Panc1 (cell line): ENCODE measurements around the gene KCNN3. TPM values are rescaled to one million over a fixed set of nuclear protein-coding genes. Genes with fewer than 3 reads are reported as not detected.

Experiments
- ATAC-seq: fragments of 200-7000 bp; cut with Tn5 transposase; 2 replicates; pipeline ENCODE4 v1.9.1; 2020; ENCODE audit warnings: mild to moderate bottlenecking, moderate library complexity
- BruUV-seq: library from RNA; stranded (reverse); fragments of 400-500 nt; replicated peaks from 2 replicates; lab custom pipeline; 2021; lab: Mats Ljungman, UMichigan
- CTCF ChIA-PET: fragments of 300-600 bp; sonication (Branson Sonifier 250); formaldehyde crosslinking; loops from one replicate; lab custom pipeline; 2022; ENCODE audit warnings: antibody characterized with exemption; lab: Charles Lee
- POLR2A ChIA-PET: fragments of 300-600 bp; sonication (Branson Sonifier 250); formaldehyde crosslinking; loops from one replicate; lab custom pipeline; 2022; ENCODE audit warnings: antibody characterized with exemption; lab: Charles Lee
- DNase-seq: peaks from one replicate; pipeline ENCODE4 v3.0.0-alpha.2; 2010; ENCODE audit warnings: low read depth, low spot score
- H3K27ac ChIP-seq: 2 replicates; pipeline ENCODE4 v1.5.1; 2011; ENCODE audit warnings: mild to moderate bottlenecking, low read length, inconsistent platforms
- H3K27me3 ChIP-seq: fragments of 200-500 bp; sonication (Bioruptor generic); 2 replicates; pipeline ENCODE4 v1.6.0; 2014; ENCODE audit warnings: low read length, inconsistent platforms; ENCODE audit not compliant: control insufficient read depth, insufficient read depth
- H3K36me3 ChIP-seq: fragments of 200-500 bp; sonication (Bioruptor generic); 2 replicates; pipeline ENCODE4 v1.5.1; 2014; ENCODE audit warnings: inconsistent platforms, mild to moderate bottlenecking, low read length, moderate library complexity; ENCODE audit not compliant: control insufficient read depth, insufficient read depth
- H3K4me1 ChIP-seq: 2 replicates; pipeline ENCODE4 v1.5.1; 2011; ENCODE audit warnings: inconsistent platforms, mild to moderate bottlenecking, low read length, moderate library complexity; ENCODE audit not compliant: control insufficient read depth, insufficient read depth
- H3K4me3 ChIP-seq, 2 experiments: 2 replicates each; pipeline ENCODE4 v1.5.1; 2011 to 2012; ENCODE audit warnings: low read depth in 2 of 2, low read length in 2 of 2, mild to moderate bottlenecking in 2 of 2, inconsistent platforms in 1 of 2, moderate library complexity in 1 of 2
- H3K9me3 ChIP-seq: fragments of 200-500 bp; sonication (Bioruptor generic); 2 replicates; pipeline ENCODE4 v1.5.1; 2014; ENCODE audit warnings: low read depth, mild to moderate bottlenecking, inconsistent platforms, low read length, moderate library complexity; ENCODE audit not compliant: control insufficient read depth, insufficient read depth
- POLR2AphosphoS5 ChIP-seq: IDR thresholded peaks from 2 replicates; pipeline ENCODE4 v1.6.1; 2012; ENCODE audit warnings: mild to moderate bottlenecking, low read depth, low read length, moderate library complexity
- SIN3A ChIP-seq: IDR thresholded peaks from 2 replicates; pipeline ENCODE4 v1.6.1; 2012; ENCODE audit warnings: low read depth, mild to moderate bottlenecking, low read length, moderate library complexity, borderline replicate concordance; ENCODE audit not compliant: insufficient read depth
- TCF7L2 ChIP-seq: IDR thresholded peaks from 2 replicates; pipeline ENCODE4 v1.6.1; 2011; ENCODE audit warnings: mild to moderate bottlenecking, low read depth, low read length, inconsistent platforms
- in situ Hi-C: cut with HindIII; loops from 2 replicates; pipeline ENCODE4 v1.10.0; 2016; ENCODE audit warnings: low sequenced_read_pairs, low pct_unique_long_range_greater_than_20kb
- intact Hi-C: fragments of 100-400 bp; cut with micrococcal nuclease; formaldehyde crosslinking; loops from one replicate; pipeline ENCODE4 v1.10.0; 2022; ENCODE audit not compliant: unreplicated experiment
- total RNA-seq: library from RNA; stranded (reverse); gene quantifications from one replicate; pipeline ENCODE4 v1.2.1, GENCODE V29; 2021; ENCODE audit not compliant: unreplicated experiment
- TF ChIP-seq, protein P1 (sequence below), 2 experiments: IDR thresholded peaks; 2 replicates each; pipeline ENCODE4 v1.6.1; 2011 to 2012; ENCODE audit warnings: low read depth in 2 of 2, control low read depth in 1 of 2, low read length in 1 of 2, mild to moderate bottlenecking in 1 of 2, moderate library complexity in 1 of 2; ENCODE audit not compliant: insufficient read depth in 1 of 2
- TF ChIP-seq, protein P2 (sequence below): fragments of 450-650 bp; IDR thresholded peaks from 2 replicates; pipeline ENCODE4 v1.5.1; 2017; ENCODE audit warnings: mild to moderate bottlenecking

Gene KCNN3
- total RNA-seq, 1 experiment from 2014 or later = 0.05 TPM

DNA sequence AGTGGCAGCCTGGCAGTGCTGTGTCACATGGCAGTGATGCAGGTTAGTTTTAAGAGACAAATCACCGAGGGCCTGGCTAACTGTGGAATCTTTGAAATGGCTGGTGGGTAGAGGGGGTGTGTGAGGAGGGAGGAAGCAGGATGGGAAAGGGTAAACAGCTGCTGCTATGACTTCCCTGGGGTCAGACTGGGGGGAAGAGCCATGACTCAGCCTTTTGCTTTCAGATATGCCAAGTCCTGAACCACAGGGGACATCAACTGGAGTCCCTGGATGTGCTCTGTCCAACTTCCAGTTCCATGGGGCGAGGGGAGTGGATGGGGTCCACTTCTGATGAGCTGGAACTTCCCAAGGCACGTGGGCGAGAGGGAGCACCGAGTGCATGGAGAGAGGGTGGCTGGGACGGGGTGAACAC, 141.0 kb downstream of the KCNN3 start:
- no peak overlapping the region for H3K27ac ChIP-seq
- intact Hi-C loops (loop anchor here (5.0 kb wide), 1 partner anchor 273 kb away; the partner anchor contains the start of gene ZBTB7B), in situ Hi-C loops (no loop called here)
- peaks cover 3% of the 10 kb centered on the region; the same call in 1 of the 2 replicates for H3K27me3 ChIP-seq
- no peak for ATAC-seq
- no peaks in the 10 kb centered on the region; the same call in 1 of the 2 replicates for H3K36me3 ChIP-seq
- ChIA-PET CTCF (no interaction called here), POLR2A (no interaction called here)
- no peak overlapping the region for H3K4me3 ChIP-seq
- H3K9me3 ChIP-seq = no peaks in the 10 kb centered on the region
- no TSS peak for BruUV-seq
- no peaks in the 10 kb centered on the region for H3K4me1 ChIP-seq
- no peak for DNase-seq
- TF ChIP-seq, protein P1, sequence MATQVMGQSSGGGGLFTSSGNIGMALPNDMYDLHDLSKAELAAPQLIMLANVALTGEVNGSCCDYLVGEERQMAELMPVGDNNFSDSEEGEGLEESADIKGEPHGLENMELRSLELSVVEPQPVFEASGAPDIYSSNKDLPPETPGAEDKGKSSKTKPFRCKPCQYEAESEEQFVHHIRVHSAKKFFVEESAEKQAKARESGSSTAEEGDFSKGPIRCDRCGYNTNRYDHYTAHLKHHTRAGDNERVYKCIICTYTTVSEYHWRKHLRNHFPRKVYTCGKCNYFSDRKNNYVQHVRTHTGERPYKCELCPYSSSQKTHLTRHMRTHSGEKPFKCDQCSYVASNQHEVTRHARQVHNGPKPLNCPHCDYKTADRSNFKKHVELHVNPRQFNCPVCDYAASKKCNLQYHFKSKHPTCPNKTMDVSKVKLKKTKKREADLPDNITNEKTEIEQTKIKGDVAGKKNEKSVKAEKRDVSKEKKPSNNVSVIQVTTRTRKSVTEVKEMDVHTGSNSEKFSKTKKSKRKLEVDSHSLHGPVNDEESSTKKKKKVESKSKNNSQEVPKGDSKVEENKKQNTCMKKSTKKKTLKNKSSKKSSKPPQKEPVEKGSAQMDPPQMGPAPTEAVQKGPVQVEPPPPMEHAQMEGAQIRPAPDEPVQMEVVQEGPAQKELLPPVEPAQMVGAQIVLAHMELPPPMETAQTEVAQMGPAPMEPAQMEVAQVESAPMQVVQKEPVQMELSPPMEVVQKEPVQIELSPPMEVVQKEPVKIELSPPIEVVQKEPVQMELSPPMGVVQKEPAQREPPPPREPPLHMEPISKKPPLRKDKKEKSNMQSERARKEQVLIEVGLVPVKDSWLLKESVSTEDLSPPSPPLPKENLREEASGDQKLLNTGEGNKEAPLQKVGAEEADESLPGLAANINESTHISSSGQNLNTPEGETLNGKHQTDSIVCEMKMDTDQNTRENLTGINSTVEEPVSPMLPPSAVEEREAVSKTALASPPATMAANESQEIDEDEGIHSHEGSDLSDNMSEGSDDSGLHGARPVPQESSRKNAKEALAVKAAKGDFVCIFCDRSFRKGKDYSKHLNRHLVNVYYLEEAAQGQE (IDR thresholded peaks at IDR 0.05; ENCODE audit: insufficient read depth in 1 of 2, low read depth in 2 of 2, low read length in 1 of 2) = no peak
- TF ChIP-seq, protein P2, sequence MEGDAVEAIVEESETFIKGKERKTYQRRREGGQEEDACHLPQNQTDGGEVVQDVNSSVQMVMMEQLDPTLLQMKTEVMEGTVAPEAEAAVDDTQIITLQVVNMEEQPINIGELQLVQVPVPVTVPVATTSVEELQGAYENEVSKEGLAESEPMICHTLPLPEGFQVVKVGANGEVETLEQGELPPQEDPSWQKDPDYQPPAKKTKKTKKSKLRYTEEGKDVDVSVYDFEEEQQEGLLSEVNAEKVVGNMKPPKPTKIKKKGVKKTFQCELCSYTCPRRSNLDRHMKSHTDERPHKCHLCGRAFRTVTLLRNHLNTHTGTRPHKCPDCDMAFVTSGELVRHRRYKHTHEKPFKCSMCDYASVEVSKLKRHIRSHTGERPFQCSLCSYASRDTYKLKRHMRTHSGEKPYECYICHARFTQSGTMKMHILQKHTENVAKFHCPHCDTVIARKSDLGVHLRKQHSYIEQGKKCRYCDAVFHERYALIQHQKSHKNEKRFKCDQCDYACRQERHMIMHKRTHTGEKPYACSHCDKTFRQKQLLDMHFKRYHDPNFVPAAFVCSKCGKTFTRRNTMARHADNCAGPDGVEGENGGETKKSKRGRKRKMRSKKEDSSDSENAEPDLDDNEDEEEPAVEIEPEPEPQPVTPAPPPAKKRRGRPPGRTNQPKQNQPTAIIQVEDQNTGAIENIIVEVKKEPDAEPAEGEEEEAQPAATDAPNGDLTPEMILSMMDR = no peak
- TF ChIP-seq SIN3A (no peak), POLR2AphosphoS5 (no peak), TCF7L2 (no peak)

DNA sequence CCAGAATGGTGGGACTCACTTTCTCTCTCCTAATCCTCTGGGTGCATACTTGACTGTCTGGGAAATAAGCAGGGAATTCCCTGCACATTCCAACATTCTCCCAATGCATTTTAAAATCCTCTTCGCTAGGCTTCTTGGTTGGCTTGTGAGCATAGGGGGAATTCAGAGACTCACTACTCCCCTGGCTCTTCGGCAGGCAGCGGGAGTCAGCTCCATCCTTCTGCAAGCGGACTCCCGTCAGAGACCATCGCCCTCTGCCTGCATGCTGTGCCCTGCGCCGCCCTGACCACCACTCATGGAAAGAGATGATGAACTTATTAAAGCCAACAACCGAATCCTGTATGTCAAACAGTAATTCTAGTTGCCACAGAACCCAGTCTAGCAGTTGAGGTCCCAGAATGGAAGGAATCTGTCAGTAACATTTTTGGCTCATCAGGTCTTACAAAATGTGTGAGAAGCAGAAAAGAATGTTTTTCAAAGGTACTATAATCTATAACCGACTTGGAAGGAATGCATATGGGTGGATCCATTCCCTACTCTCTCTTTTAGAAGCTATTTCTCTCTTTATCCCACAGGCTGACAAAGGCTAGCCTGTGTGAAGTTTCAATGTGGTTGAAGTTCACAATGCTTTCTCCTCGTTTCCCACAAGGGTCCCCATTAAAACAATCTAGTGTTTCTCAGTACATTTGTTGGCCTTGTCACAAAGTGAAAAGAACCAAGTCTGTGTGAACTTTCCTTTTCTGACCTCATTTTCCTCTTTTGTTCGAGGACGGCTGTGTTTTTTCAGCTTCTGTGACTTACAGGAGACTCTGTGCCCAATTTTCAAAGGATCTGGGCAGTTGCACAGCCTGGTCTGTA, 143.0 kb downstream of the KCNN3 start:
- in situ Hi-C loops (no loop called here), intact Hi-C loops (loop anchor here (5.0 kb wide), 1 partner anchor 275 kb away; the partner anchor contains the start of gene ZBTB7B)
- ChIA-PET POLR2A (no interaction called here), CTCF (no interaction called here)
- DNase-seq = no peak
- Histone ChIP-seq H3K27ac (no peak overlapping the region), H3K27me3 (peaks cover 3% of the 10 kb centered on the region; the same call in 1 of the 2 replicates), H3K36me3 (no peaks in the 10 kb centered on the region; the same call in 1 of the 2 replicates), H3K4me1 (no peaks in the 10 kb centered on the region), H3K9me3 (no peaks in the 10 kb centered on the region), H3K4me3 (no peak overlapping the region)
- ATAC-seq = no peak
- BruUV-seq = no TSS peak
- TF ChIP-seq, protein P1 (IDR thresholded peaks at IDR 0.05; ENCODE audit: insufficient read depth in 1 of 2, low read depth in 2 of 2, low read length in 1 of 2) = no peak
- TF ChIP-seq TCF7L2 = no peak
- no peak for TF ChIP-seq SIN3A
- TF ChIP-seq POLR2AphosphoS5 = no peak
- TF ChIP-seq, protein P2 = no peak
